Measurements from ENCODE around the gene ADAMTS13.

DNA sequence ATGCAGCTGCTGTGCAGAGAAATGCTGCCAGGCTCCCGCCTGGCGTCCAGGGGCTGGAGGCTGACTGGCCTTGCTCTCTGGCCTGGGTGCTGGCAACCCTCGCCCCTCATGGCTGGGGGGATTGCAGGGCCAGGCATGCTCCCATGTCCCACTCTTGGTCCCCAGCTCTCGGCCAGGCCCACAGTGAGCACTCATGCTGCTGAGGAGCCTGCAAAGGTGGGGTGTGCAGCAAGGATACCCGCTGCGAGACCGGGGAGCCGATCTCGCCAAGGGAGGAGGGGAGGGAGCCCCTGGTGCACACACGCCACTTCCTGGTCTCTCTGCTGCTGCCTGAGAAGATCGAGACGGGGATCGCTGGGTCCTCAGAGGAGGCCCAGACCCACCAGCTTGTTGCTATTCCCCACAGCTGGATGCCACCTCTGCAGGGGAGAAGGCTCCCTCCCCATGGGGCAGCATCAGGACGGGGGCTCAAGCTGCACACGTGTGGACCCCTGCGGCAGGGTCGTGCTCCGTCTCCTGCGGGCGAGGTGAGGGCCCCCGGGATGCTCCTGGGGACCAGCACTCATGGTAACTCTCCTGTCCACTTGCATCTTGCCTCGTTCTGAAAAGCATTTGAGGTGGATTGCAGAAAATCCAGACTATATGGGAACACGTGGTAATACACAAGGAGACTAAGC, 23.3 kb downstream of the ADAMTS13 start:
- no peak for TF ChIP-seq CTCF (conservative IDR thresholded peaks at IDR 0.05 in 1 of 2, IDR thresholded peaks at IDR 0.05 in 1 of 2; ENCODE audit: extremely low read depth in 1 of 2, insufficient read depth in 1 of 2, low read depth in 1 of 2, low read length in 2 of 2)
- no peak for TF ChIP-seq EZH2 (IDR thresholded peaks at IDR 0.05; ENCODE audit: borderline replicate concordance, low read length)
